ENCODE data around the gene AHI1.

GRCh38 chr6:135419162-135419561, 78.4 kb downstream of the AHI1 start:
- TF ChIP-seq CTCF (IDR thresholded peaks at IDR 0.05; ENCODE audit: insufficient read depth, low read depth, low read length) (no peak), EZH2 (IDR thresholded peaks at IDR 0.05; ENCODE audit: insufficient read depth, low read length) (no peak)

All from astrocyte (in vitro differentiated cells and primary cell).